HFF-Myc (cell line): ENCODE results near the gene PAX2.

Experiments used
- DNase-seq: peaks from one replicate; pipeline ENCODE4 v3.0.0-alpha.2; 2011; ENCODE audit warnings: low read depth; ENCODE audit errors: extremely low read depth
- H3K4me3 ChIP-seq: replicated peaks from 2 replicates; pipeline ENCODE4 v1.5.1; 2011; ENCODE audit warnings: low read depth, mild to moderate bottlenecking, control low read depth, low read length
- CTCF ChIP-seq: IDR thresholded peaks from 2 replicates; pipeline ENCODE4 v1.5.1; 2012; ENCODE audit warnings: mild to moderate bottlenecking, low read depth, low read length, control low read depth; ENCODE audit errors: missing control alignments

Gene PAX2

GRCh38 chr10:100826031-100826651 is 80.8 kb downstream of the PAX2 start:
- no peak overlapping the region for H3K4me3 ChIP-seq
- no peak for TF ChIP-seq CTCF
- DNase-seq: no peak

GRCh38 chr10:100826661-100826982 is 81.2 kb downstream of the PAX2 start:
- H3K4me3 ChIP-seq: no peak overlapping the region
- TF ChIP-seq CTCF: no peak
- no peak for DNase-seq

GRCh38 chr10:100826983-100827818 is 81.8 kb downstream of the PAX2 start:
- TF ChIP-seq CTCF: no peak
- no peak for DNase-seq
- H3K4me3 ChIP-seq: no peak overlapping the region

GRCh38 chr10:100827819-100828737 is 82.7 kb downstream of the PAX2 start:
- DNase-seq: no peak
- no peak for TF ChIP-seq CTCF
- no peak overlapping the region for H3K4me3 ChIP-seq

- H3K4me3 ChIP-seq: no peak overlapping the region
- DNase-seq: no peak
- no peak for TF ChIP-seq CTCF
These were observed 83.3 kb downstream of the PAX2 start for GRCh38 chr10:100828738-100829096.

- TF ChIP-seq CTCF: no peak
- no peak for DNase-seq
- H3K4me3 ChIP-seq: no peak overlapping the region
These were observed 83.9 kb downstream of the PAX2 start for GRCh38 chr10:100829097-100829870.
